ENCODE measurements around the gene TSNAX. TPM values are rescaled to one million over a fixed set of nuclear protein-coding genes. Genes with fewer than 3 reads are reported as not detected.

The TSNAX gene
- total and polyA plus RNA-seq, 2 of the 4 experiments (the other 2 are of a cell fraction) = 19.6 to 60.6 TPM

GRCh38 chr1:231512147-231512698 lies 16.2 kb upstream of the TSNAX start:
- TF ChIP-seq USF2 (IDR thresholded peaks at IDR 0.05; ENCODE audit: low read depth, low read length) (no peak), CEBPB (IDR thresholded peaks at IDR 0.05; ENCODE audit: low read depth, low read length) (no peak), MAFK (IDR thresholded peaks at IDR 0.05; ENCODE audit: low read depth, low read length) (no peak), RCOR1 (IDR thresholded peaks at IDR 0.05; ENCODE audit: insufficient replicate concordance, low read length) (no peak), RFX5 (IDR thresholded peaks at IDR 0.05; ENCODE audit: low read depth, low read length) (no peak), MAZ (IDR thresholded peaks at IDR 0.05; ENCODE audit: borderline replicate concordance, low read depth, low read length) (no peak), BHLHE40 (IDR thresholded peaks at IDR 0.05; ENCODE audit: low read depth, low read length) (no peak), CHD1 (IDR thresholded peaks at IDR 0.05; ENCODE audit: low read depth, low read length) (no peak), CTCF (conservative IDR thresholded peaks at IDR 0.05; ENCODE audit: low read depth, low read length) (no peak)
- TF ChIP-seq, protein P1, sequence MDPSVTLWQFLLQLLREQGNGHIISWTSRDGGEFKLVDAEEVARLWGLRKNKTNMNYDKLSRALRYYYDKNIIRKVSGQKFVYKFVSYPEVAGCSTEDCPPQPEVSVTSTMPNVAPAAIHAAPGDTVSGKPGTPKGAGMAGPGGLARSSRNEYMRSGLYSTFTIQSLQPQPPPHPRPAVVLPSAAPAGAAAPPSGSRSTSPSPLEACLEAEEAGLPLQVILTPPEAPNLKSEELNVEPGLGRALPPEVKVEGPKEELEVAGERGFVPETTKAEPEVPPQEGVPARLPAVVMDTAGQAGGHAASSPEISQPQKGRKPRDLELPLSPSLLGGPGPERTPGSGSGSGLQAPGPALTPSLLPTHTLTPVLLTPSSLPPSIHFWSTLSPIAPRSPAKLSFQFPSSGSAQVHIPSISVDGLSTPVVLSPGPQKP (IDR thresholded peaks at IDR 0.05; ENCODE audit: borderline replicate concordance, low read depth, low read length) = no peak
- no peak overlapping the region for H4K91ac ChIP-seq (ENCODE audit: insufficient read depth, low read depth, low read length)
- H2BK20ac ChIP-seq (ENCODE audit: low read depth, low read length) = no peak overlapping the region
- H2BK15ac ChIP-seq (ENCODE audit: low read depth, low read length) = no peak overlapping the region
- no peak overlapping the region for H2AFZ ChIP-seq (replicated peaks; ENCODE audit: low read length, poor library complexity)
- no peaks in the 10 kb centered on the region for H3K9me1 ChIP-seq (ENCODE audit: insufficient read depth, low read length)
- H3K14ac ChIP-seq (replicated peaks; ENCODE audit: low read depth, low read length) = no peak overlapping the region
- no peak overlapping the region for H4K8ac ChIP-seq (ENCODE audit: low read depth in 2 of 2, low read length in 2 of 2)
- no peaks in the 10 kb centered on the region for H3K79me1 ChIP-seq (ENCODE audit: low read depth in 1 of 2, low read length in 2 of 2)
- H2BK120ac ChIP-seq (ENCODE audit: low read depth, low read length) = no peak overlapping the region
- ChIA-PET CTCF (interaction anchor here (1.2 kb wide), 1 partner anchor 27 kb away, joined by 3 read pairs; no protein-coding TSS in a partner anchor), POLR2A (ENCODE audit: unreplicated experiment) (no interaction called here)
- H3K36me3 ChIP-seq (ENCODE audit: control insufficient read depth, insufficient read depth, low read length) = no peaks in the 10 kb centered on the region
- H3K4me1 ChIP-seq (ENCODE audit: control insufficient read depth, insufficient read depth, low read length) = no peaks in the 10 kb centered on the region
- no peak overlapping the region for H3K27ac ChIP-seq (ENCODE audit: insufficient read depth, low read length)
- no peak overlapping the region for H3K23ac ChIP-seq (ENCODE audit: low read depth, low read length)
- no CpG with 5 or more reads among the region's 2 CpGs for WGBS, 2 experiments (ENCODE audit: extremely low coverage in 2 of 2, insufficient read length in 1 of 2)
- no peak overlapping the region for H3K56ac ChIP-seq (ENCODE audit: extremely low read depth, insufficient read depth, low read length)
- in situ Hi-C loops (cut with MboI; ENCODE audit: low sequenced_read_pairs) = no loop called here
- no peak overlapping the region for H2AK9ac ChIP-seq (replicated peaks; ENCODE audit: low read depth, low read length, poor library complexity)
- H4K5ac ChIP-seq (ENCODE audit: low read depth, low read length) = no peak overlapping the region
- H4K20me1 ChIP-seq (ENCODE audit: insufficient read depth, low read length) = no peaks in the 10 kb centered on the region
- H3K4me2 ChIP-seq (ENCODE audit: low read depth, low read length) = 0 out of 2 replicates have a peak overlapping the region, but pooled peaks have one; percentile 35
- DNase-seq = peak; percentile 54
- H3K4ac ChIP-seq (ENCODE audit: low read depth, low read length) = no peak overlapping the region
- no peak overlapping the region for H2BK5ac ChIP-seq (ENCODE audit: low read depth, low read length, poor library complexity, severe bottlenecking)
- H3K4me3 ChIP-seq (ENCODE audit: insufficient read depth, low read depth, low read length) = no peak overlapping the region
- no peaks in the 10 kb centered on the region for H3K27me3 ChIP-seq (ENCODE audit: control insufficient read depth, insufficient read depth, low read length)
- dilution Hi-C loops (cut with HindIII; ENCODE audit: low sequenced_read_pairs, unreplicated experiment) = no loop called here
- no peaks in the 10 kb centered on the region for H3K9me3 ChIP-seq (ENCODE audit: control insufficient read depth, insufficient read depth, low read length)
- no peak for ATAC-seq (ENCODE audit: low read depth)
- BruUV-seq (replicated peaks) = no TSS peak
- H2AK5ac ChIP-seq (ENCODE audit: low read depth, low read length) = no peak overlapping the region
- no peak overlapping the region for H3K18ac ChIP-seq (ENCODE audit: low read depth, low read length)
- no peak overlapping the region for H3K9ac ChIP-seq (ENCODE audit: low read depth, low read length)
- intact Hi-C loops (cut with micrococcal nuclease) = no loop called here

Measured in IMR-90 (cell line).